ENCODE results near the gene CFAP73.

CFAP73 gene

GRCh38 chr12:113133036-113133435 is 16.5 kb upstream of the CFAP73 start:
- TF ChIP-seq GATA2 (IDR thresholded peaks at IDR 0.05; ENCODE audit: low read depth, low read length) = no peak
- TF ChIP-seq GATA3 (IDR thresholded peaks at IDR 0.05; ENCODE audit: low read depth, low read length) = no peak

GRCh38 chr12:113133666-113134065 is 15.9 kb upstream of the CFAP73 start:
- TF ChIP-seq GATA3 (IDR thresholded peaks at IDR 0.05; ENCODE audit: low read depth, low read length) (no peak), GATA2 (IDR thresholded peaks at IDR 0.05; ENCODE audit: low read depth, low read length) (no peak)

GRCh38 chr12:113134071-113134470 is 15.5 kb upstream of the CFAP73 start:
- no peak for TF ChIP-seq GATA2 (IDR thresholded peaks at IDR 0.05; ENCODE audit: low read depth, low read length)
- no peak for TF ChIP-seq GATA3 (IDR thresholded peaks at IDR 0.05; ENCODE audit: low read depth, low read length)

DNA sequence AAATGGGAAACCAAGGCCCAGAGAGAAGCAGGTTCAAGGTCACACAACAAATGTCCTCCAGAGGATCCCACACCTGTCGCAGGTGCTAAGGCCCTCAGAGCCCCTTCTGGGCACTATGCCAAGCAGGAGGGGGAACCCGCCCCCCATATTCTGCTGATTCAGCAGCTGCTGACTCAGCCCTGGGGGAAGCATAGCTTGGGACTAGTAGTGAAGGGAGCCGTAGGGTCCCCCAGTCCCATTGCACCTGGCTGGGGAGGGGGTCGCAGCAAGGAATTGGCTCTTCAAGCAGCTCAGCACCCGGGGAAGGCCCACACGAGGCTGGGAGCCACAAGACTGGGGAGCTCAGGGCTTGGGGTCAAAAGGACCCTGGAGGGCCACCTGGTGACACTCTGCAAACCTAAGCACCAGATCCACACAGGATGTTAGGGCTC is 15.0 kb upstream of the CFAP73 start:
- no peak for TF ChIP-seq GATA3 (IDR thresholded peaks at IDR 0.05; ENCODE audit: low read depth, low read length)
- no peak for TF ChIP-seq GATA2 (IDR thresholded peaks at IDR 0.05; ENCODE audit: low read depth, low read length)

DNA sequence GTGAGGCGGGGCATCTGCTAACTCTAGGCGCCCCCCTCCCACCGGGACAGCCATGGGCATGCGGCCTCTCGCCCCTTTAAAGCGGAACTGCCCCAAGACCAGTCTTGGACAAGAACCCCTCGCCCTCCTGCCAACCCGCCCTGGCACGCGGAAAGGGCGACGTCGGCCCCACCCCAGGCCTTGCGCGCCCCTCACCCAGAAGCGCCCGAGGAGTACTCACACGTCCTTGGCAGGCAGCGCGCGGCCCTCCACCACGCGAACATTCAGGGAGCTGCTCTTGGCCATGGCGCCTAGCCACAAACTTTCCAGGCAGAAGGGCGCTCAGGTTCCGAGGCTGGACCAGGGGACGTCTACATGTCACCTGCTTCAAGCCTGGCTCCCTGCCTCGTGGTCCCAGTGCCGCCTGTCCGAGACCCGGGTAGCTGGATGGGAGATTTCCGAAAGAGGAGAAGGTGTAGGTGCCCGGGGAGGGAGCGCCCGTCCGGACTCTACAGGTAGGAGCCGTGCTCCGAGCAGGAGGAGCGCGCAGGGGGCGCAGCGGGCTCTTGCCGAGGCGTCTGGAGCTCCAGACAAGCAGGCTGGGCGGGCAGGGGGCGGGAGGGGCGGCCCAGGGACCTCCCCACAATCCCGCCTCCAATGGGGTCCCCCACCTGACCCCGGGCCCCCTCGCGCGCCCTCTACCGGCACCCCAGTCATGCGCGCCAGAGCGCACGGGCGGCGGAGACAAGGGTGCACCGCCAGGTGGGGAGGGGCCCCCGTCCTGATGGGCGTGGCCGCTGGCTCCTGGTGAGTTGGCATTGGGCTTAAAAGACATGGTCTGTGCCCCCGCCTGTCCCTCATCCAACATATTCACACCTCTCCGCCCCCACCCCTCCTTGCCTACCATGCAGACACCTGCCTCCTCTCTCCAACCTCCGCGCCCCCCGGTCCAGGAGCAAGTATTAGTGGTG is 14.1 kb upstream of the CFAP73 start, which contains the start of gene RASAL1:
Gene RASAL1, minus strand, starts transcription at position 584 of the 950 bp plus-strand sequence. Its CDS starts 299 bp downstream, at position 285.
- TF ChIP-seq GATA2 (IDR thresholded peaks at IDR 0.05; ENCODE audit: low read depth, low read length) (no peak), GATA3 (IDR thresholded peaks at IDR 0.05; ENCODE audit: low read depth, low read length) (no peak)

GRCh38 chr12:113136128-113136989 is 13.2 kb upstream of the CFAP73 start:
- TF ChIP-seq GATA3 (IDR thresholded peaks at IDR 0.05; ENCODE audit: low read depth, low read length) (no peak), GATA2 (IDR thresholded peaks at IDR 0.05; ENCODE audit: low read depth, low read length) (no peak)

- no peak for TF ChIP-seq GATA2 (IDR thresholded peaks at IDR 0.05; ENCODE audit: low read depth, low read length)
- no peak for TF ChIP-seq GATA3 (IDR thresholded peaks at IDR 0.05; ENCODE audit: low read depth, low read length)
These were observed 12.5 kb upstream of the CFAP73 start for GRCh38 chr12:113136990-113137511.

DNA sequence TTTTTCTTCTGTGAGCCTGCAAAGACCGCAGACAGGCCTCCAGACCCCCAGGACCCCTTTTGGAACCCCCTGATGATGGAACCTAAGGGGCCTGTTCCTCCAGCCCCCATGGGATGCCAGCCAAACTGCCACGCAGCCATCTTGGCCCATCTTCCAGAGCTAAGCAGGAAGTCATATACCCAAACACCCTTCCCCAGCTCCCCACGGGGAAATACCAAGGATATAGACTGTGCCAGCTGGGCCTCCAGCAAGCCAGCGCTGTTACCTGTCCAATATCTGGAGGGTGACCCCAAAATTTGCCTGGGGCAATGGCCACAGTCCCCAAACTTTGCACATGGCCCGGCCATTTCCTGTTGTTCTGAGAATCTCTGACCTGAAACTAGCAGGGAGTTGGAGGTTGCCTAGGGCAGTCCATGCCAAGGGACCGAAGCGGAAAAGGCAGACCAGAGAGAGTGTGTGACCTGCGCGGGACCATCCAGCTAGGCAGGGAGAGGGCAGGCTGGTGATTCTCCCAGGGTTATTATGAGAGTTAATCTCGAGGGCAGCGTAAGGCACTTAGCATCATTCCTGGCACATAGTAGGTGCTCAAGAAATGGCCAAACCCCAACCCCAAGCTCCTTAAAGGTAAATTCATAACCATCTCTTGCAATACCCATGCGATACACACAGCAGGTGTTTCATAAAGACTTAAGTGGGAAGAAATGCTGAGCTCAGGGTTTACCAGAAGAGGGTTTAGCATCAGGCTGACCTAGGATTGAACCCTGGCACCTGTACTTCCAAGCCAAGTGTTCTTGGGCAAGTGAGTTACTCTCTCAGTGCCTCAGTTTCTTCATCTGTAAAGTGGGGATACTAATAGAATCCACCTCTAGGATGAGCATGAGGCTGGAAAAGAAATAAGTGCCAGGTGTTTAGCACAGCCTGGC is 11.4 kb upstream of the CFAP73 start:
- no peak for TF ChIP-seq GATA2 (IDR thresholded peaks at IDR 0.05; ENCODE audit: low read depth, low read length)
- TF ChIP-seq GATA3 (IDR thresholded peaks at IDR 0.05; ENCODE audit: low read depth, low read length) = no peak

DNA sequence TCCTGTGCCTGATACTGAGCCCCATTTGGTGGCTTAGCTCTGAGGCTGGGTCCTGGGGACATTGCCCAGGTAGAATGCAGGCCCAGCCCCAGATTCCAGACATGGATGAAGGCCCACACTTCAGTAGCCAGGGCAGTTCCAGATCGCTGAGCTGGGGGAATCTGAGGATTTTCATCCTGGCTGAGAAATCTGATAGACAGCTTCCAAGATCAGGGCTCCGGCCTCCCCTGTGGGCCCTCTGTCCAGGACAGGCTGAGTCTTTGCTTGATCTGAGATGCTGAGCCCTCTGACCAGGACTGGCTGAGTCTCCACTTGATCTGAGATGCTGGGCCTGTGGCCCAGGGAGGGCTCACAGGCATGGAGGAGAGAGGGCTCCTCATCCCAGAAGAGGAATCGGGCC is 10.7 kb upstream of the CFAP73 start:
- TF ChIP-seq GATA3 (IDR thresholded peaks at IDR 0.05; ENCODE audit: low read depth, low read length) (no peak), GATA2 (IDR thresholded peaks at IDR 0.05; ENCODE audit: low read depth, low read length) (no peak)

DNA sequence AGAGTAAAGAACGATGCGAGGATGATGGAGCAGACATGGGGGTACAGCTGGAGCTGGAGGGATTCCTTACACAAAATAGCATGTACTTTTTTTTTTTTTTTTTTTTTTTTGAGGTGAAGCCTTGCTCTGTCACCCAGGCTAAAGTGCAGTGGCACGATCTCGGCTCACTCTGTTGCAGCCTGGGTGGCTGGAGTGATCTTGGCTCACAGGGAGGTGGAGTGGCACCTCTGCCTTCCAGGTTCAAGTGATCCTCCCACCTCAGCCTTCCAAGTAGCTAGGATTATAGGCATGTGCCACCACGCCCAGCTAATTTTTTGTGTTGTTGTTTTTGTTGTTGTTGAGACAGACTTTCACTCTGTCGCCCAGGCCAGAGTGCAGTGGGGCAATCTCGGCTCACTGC is 8.8 kb upstream of the CFAP73 start:
- no peak for TF ChIP-seq GATA3 (IDR thresholded peaks at IDR 0.05; ENCODE audit: low read depth, low read length)
- TF ChIP-seq GATA2 (IDR thresholded peaks at IDR 0.05; ENCODE audit: low read depth, low read length) = no peak

DNA sequence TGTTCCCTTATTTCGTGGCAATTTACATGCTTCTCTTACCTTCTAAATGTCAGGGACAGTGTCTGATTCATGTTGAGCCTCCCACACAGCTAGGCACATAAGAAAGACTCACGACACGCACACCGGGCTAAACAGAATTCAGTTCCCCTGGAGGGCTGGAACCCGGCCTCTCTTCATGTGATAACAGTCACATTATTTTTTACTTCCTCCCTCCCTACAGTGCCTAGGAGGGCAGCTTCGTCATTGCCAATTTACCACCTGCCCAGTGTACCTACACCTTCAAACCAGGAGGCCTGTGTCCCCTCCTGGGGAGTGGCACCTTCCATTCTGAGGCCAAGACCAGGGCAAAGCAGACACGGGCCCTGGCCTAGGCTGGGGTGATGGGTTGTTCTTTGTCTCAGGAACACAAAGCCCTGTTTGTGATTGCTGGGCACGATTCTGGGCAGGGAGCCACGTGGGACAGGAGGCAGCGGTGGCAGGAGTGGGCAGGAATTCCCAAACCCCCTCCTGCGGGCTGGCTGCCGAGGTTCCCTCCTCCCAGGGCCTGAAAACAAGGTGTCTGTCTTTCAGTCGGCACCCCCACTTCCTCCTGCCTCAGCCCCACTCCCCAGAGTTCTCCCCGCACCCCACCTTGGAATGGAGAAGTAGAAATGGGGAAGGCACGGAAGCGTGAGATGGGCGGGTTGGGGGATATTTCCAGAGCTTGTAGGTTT is 7.2 kb upstream of the CFAP73 start:
- TF ChIP-seq GATA2 (IDR thresholded peaks at IDR 0.05; ENCODE audit: low read depth, low read length) (no peak), GATA3 (IDR thresholded peaks at IDR 0.05; ENCODE audit: low read depth, low read length) (no peak)

GRCh38 chr12:113142886-113143332 is 6.6 kb upstream of the CFAP73 start:
- TF ChIP-seq GATA3 (IDR thresholded peaks at IDR 0.05; ENCODE audit: low read depth, low read length) (no peak), GATA2 (IDR thresholded peaks at IDR 0.05; ENCODE audit: low read depth, low read length) (no peak)

All from SH-SY5Y (cell line).